Activated naive CD4-positive, alpha-beta T cell treated with anti-CD3 and anti-CD28 coated beads, Interleukin-2, amount 50 U/mL, for 24 hours (primary cell): ENCODE measurements around the gene CBARP.

Experiments
- H3K27ac Mint-ChIP-seq: one replicate; pipeline ENCODE4 v1.8.0; 2021; ENCODE audit warnings: mild to moderate bottlenecking, mixed read lengths
- H3K27me3 Mint-ChIP-seq: one replicate; pipeline ENCODE4 v1.8.0; 2021; ENCODE audit warnings: mixed read lengths
- H3K36me3 Mint-ChIP-seq: one replicate; pipeline ENCODE4 v1.8.0; 2021; ENCODE audit warnings: mixed read lengths
- H3K4me1 Mint-ChIP-seq: one replicate; pipeline ENCODE4 v1.8.0; 2021; ENCODE audit warnings: mixed read lengths
- H3K4me3 Mint-ChIP-seq: one replicate; pipeline ENCODE4 v1.8.0; 2021; ENCODE audit warnings: mild to moderate bottlenecking, mixed read lengths
- H3K9me3 Mint-ChIP-seq: one replicate; pipeline ENCODE4 v1.8.0; 2021; ENCODE audit warnings: mixed read lengths

Gene CBARP

DNA sequence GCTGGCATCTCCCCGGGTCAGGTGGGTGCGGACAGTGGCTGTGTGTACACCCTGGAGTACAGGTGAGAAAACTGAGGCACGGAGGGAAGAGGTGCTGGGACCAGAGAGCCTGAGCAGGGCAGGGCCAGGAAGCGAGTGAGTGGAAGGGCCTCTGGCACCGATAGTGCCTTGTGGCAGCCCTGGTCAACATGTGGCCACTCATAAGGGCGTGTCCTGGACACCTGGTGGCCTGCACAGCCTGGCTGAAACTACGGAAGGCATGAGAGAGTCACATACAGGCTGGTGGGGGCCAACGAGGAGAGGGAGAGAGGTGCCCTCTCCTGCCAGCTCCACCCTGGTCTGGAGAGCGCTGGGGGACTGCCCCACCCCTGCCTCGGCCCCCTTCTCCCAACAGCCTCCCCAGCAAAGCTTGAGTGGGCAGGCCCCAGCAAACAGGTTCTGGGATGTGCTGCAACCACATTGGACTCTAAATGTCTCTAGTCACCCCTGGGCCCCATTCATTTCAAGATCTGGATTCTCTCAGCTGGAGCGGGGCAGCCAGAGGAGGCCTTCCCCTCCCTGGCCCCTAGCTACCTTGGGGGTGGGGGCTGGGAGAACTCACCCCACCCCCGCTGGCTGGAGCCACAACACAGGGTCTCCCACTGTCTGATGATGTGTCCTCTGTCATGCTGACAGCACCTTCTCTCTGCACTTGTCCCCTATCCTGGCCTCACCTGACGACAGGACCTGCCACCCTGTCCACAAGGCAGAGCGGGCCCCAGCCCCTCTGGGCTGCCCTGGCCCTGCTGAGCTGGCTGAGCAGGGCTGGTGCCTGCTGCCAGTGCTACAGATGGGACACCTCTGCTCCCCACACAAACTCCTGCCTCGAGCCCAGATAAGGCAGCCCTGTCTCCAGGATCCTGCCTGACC is 5.8 kb downstream of the CBARP start:
- no peaks in the 10 kb centered on the region for H3K27me3 Mint-ChIP-seq
- no peak overlapping the region for H3K4me3 Mint-ChIP-seq
- H3K4me1 Mint-ChIP-seq: no peaks in the 10 kb centered on the region
- no peaks in the 10 kb centered on the region for H3K9me3 Mint-ChIP-seq
- H3K27ac Mint-ChIP-seq: no peak overlapping the region
- no peaks in the 10 kb centered on the region for H3K36me3 Mint-ChIP-seq

DNA sequence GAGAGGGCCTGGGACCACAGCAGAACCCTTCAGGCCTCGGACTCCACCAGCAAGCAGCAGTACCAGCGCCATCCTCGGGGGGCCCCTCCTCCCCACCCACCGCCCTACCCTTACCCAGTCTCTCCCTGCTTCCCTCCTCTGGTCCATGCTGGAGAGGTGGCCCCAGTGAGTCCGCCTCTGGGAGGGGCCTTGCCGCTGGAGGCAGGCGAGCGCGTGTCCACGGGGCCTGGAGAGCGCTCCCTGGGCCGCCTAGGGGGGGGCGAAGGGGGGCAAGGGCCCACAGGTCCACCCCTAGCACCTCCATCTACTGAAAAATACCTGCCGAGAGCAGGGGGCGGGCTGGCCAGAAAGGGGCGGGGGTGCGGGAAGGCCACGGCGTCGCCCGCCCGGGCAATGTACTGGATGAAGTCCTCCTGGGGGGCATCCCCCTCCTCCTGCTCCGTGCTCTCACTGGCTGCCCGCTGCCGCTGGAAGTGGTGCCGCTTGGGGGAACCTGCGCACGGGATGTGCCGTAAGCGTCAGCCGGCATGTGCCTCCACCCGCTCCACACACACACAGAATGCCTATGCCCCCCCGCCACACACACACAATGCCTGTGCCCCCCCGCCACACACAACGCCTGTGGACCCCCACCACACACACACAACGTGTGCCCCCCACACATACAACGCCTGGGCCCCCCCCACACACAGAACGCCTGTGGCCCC is 6.9 kb downstream of the CBARP start:
- no peak overlapping the region for H3K27ac Mint-ChIP-seq
- H3K27me3 Mint-ChIP-seq: no peaks in the 10 kb centered on the region
- no peaks in the 10 kb centered on the region for H3K4me1 Mint-ChIP-seq
- no peaks in the 10 kb centered on the region for H3K9me3 Mint-ChIP-seq
- H3K36me3 Mint-ChIP-seq: no peaks in the 10 kb centered on the region
- H3K4me3 Mint-ChIP-seq: no peak overlapping the region

- H3K4me1 Mint-ChIP-seq: no peaks in the 10 kb centered on the region
- no peak overlapping the region for H3K4me3 Mint-ChIP-seq
- no peaks in the 10 kb centered on the region for H3K36me3 Mint-ChIP-seq
- H3K9me3 Mint-ChIP-seq: no peaks in the 10 kb centered on the region
- no peaks in the 10 kb centered on the region for H3K27me3 Mint-ChIP-seq
- no peak overlapping the region for H3K27ac Mint-ChIP-seq
Measured at GRCh38 chr19:1229924-1230782, 7.7 kb downstream of the CBARP start.

DNA sequence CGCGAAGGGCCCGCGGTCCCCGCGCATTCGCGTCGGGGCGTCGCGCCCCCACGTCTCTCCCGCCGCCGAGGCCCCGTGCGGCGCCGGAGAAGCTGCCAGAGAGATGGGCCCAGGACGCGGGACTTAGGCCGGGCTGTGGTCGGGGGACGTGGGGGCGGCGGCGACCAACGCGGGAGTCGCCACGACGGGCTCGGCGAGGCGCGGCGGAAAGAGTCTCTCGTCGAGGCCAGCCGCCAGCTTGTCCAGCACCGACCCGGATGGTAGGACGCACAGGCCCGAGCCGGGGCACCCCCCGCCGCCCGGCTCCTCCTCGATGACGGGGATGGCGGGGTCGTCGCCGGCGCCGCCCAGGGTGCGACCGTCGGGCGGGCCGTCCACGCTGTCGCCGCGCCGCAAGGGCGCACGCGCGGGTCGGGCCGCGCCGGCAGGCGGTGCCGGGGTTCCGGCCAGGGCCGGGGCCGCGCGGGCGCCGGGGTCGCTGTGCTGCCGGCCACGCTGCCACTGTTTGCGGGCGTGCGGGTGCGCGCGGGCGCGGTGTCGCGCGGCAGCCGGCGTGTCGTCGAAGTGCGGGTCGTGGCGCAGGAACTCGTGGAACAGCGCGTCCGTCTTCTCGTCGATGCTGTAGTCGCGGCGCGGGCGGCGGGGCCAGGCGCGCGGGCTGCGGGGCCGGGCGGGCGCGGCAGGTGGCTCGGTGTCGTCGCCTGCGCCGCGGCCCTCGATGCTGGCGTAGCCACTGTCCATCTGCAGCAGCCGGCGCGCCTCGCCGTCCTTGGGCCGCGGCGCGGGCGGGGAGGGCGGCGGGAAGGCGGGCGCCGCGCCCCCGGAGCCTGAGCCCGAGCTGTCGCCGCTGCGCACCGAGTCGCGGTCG is 8.5 kb downstream of the CBARP start:
- H3K36me3 Mint-ChIP-seq: no peaks in the 10 kb centered on the region
- no peaks in the 10 kb centered on the region for H3K4me1 Mint-ChIP-seq
- no peaks in the 10 kb centered on the region for H3K27me3 Mint-ChIP-seq
- H3K27ac Mint-ChIP-seq: no peak overlapping the region
- H3K4me3 Mint-ChIP-seq: no peak overlapping the region
- H3K9me3 Mint-ChIP-seq: no peaks in the 10 kb centered on the region

DNA sequence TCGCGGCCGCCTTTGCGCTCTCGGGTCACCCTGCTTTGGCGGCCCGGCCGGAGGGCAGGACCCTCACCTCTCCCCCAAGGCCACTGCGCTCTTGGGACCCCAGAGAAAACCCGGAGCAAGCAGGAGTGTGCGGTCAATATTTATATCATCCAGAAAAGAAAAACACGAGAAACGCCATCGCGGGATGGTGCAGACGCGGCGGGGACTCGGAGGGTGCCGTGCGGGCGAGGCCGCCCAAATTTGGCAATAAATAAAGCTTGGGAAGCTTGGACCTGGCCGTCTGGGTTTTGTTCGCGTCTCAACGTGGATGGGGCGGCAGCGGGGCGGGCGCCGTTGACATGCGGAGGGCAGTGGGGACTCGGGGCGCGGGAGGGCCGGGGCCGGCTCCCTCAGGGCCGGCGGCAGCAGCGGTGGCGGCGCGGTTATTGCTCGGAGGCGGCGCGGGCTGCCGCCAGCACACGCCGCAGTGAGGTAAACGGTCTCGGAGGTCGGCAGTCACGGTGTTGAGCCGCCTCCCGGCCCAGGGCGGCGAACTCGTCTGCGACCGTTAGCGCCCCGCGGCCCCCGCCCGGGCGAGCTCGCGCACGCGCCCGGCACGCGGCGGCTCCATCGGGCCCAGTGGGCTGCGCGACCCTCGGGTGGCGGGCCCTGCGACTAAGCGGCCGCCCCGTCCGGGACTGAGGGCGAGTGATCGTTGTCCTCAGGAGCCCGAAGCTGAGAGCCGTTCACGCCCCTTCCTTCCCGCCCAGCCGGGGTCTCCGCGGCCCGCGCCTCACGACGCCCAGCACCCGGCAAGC is 9.4 kb downstream of the CBARP start:
- H3K9me3 Mint-ChIP-seq: no peaks in the 10 kb centered on the region
- H3K4me1 Mint-ChIP-seq: no peaks in the 10 kb centered on the region
- H3K27me3 Mint-ChIP-seq: no peaks in the 10 kb centered on the region
- H3K36me3 Mint-ChIP-seq: no peaks in the 10 kb centered on the region
- H3K27ac Mint-ChIP-seq: no peak overlapping the region
- H3K4me3 Mint-ChIP-seq: no peak overlapping the region

GRCh38 chr19:1227304-1228054 is 10.3 kb downstream of the CBARP start:
- Mint-ChIP-seq H3K4me1 (no peaks in the 10 kb centered on the region), H3K36me3 (no peaks in the 10 kb centered on the region), H3K27ac (no peak overlapping the region), H3K27me3 (no peaks in the 10 kb centered on the region), H3K4me3 (no peak overlapping the region), H3K9me3 (no peaks in the 10 kb centered on the region)

- Mint-ChIP-seq H3K4me3 (no peak overlapping the region), H3K27ac (no peak overlapping the region), H3K9me3 (no peaks in the 10 kb centered on the region), H3K27me3 (no peaks in the 10 kb centered on the region), H3K36me3 (no peaks in the 10 kb centered on the region), H3K4me1 (no peaks in the 10 kb centered on the region)
Measured at GRCh38 chr19:1226522-1227303, 11.1 kb downstream of the CBARP start.

DNA sequence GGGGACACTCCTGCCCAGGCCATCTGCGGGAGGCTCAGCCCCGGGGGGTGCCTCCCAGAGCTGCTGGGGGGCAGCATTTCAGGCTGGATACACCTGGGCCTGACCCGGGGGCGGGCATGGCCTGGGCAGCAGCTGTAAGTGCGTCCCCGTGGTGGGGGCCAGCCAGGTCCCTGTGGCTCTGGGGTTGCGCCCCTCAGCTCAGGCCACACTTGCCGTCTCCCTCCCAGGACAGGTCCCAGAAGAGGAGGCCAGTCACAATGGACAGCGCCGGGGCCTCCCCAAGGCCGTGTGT is 11.6 kb downstream of the CBARP start:
- Mint-ChIP-seq H3K4me1 (no peaks in the 10 kb centered on the region), H3K27me3 (no peaks in the 10 kb centered on the region), H3K36me3 (no peaks in the 10 kb centered on the region), H3K27ac (no peak overlapping the region), H3K4me3 (no peak overlapping the region), H3K9me3 (no peaks in the 10 kb centered on the region)

- Mint-ChIP-seq H3K27me3 (no peaks in the 10 kb centered on the region), H3K9me3 (no peaks in the 10 kb centered on the region), H3K4me3 (no peak overlapping the region), H3K27ac (no peak overlapping the region), H3K36me3 (no peaks in the 10 kb centered on the region), H3K4me1 (no peaks in the 10 kb centered on the region)
Measured at GRCh38 chr19:1225440-1226226, 12.2 kb downstream of the CBARP start.

DNA sequence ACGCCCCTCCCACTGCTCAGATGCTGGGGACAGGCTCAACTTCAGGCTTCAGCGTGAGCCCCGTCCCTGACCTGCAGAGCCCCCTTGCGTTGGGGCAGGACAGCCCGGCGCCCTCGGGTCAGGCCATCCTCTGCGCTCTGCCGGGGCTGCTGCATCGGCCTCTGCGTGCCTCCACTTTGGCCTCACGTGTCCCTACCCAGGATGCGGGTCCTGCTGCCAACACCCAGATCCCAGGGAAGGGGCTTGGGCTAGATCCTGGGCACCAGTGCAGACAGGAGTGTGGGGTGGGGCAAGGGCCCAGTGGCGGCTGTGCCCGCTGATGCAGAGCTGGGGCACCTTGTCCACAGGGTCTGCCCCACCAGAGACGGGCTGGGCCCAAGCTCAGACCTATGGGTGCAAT is 13.0 kb downstream of the CBARP start:
- Mint-ChIP-seq H3K4me3 (no peak overlapping the region), H3K4me1 (no peaks in the 10 kb centered on the region), H3K9me3 (no peaks in the 10 kb centered on the region), H3K27ac (no peak overlapping the region), H3K36me3 (no peaks in the 10 kb centered on the region), H3K27me3 (no peaks in the 10 kb centered on the region)

GRCh38 chr19:1224047-1224825 is 13.6 kb downstream of the CBARP start:
- Mint-ChIP-seq H3K27me3 (no peaks in the 10 kb centered on the region), H3K36me3 (no peaks in the 10 kb centered on the region), H3K4me3 (no peak overlapping the region), H3K4me1 (no peaks in the 10 kb centered on the region), H3K9me3 (no peaks in the 10 kb centered on the region), H3K27ac (no peak overlapping the region)
